HG03442 (cell line): Measurements from ENCODE around the gene NPLOC4.
"Not testable (repeated sequence)": the region's sequence is repeated elsewhere in the genome, so short reads cannot be mapped to it uniquely, and the experiment has no call there.

Source experiments
- ATAC-seq: cut with Tn5 transposase; IDR thresholded peaks from one replicate; pipeline ENCODE4 v1.9.1; 2021; ENCODE audit warnings: mild to moderate bottlenecking, moderate library complexity; ENCODE audit not compliant: unreplicated experiment

The NPLOC4 gene

DNA sequence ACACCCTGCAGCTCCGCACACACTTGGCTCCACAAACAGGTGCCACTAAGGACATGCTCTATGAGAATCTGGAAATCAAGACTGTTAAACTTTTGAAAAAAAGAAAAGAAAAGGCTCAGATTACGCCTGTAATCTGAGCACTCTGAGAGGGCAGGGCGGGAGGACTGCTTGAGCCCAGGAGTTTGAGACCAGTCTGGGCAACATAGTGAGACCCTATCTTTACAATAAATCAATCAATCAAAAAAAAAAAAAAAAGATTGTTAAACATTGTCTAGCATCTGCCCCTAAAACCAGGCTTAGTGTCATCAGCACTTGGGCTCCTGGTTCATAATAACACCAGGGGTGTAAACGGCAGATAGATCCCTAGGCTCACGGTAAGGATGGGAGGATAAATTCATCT, 47.3 kb downstream of the NPLOC4 start:
- ATAC-seq, result no peak

DNA sequence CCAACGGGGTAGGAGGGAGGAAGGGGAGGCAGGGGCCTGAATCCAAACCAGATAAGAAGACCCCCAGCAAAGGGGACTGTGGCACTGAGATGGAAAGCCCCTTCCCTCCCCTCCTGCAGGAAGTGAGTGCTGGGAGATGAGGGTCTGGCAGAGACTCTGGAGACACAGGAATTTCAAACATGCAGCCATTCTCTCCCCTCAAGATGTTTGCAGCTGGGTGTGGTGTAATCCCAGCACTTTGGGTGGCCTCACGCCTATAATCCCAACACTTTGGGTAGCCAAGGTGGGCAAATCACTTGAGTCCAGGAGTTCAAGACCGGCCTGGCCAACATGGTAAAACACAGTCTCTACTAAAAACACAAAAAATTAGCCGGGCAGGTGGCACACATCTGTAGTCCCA, 50.8 kb downstream of the NPLOC4 start:
- ATAC-seq, result no peak

DNA sequence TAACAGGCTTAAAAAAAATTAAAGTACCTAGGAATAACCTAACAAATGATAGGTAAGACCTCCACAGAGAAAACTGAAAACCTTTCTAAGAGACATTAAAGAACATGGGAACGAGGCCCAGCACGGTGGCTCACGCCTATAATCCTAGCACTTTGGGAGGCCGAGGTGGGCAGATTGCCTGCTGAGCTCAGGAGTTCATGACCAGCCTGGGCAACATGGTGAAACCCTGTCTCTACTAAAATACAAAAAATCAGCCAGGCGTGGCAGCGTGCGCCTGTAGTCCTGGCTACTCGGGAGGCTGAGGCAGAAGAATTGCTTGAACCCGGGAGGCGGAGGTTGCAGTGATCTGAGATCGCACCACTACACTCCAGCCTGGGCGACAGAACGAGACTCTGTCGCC, 52.1 kb downstream of the NPLOC4 start:
- ATAC-seq, result not testable (repeated sequence)

DNA sequence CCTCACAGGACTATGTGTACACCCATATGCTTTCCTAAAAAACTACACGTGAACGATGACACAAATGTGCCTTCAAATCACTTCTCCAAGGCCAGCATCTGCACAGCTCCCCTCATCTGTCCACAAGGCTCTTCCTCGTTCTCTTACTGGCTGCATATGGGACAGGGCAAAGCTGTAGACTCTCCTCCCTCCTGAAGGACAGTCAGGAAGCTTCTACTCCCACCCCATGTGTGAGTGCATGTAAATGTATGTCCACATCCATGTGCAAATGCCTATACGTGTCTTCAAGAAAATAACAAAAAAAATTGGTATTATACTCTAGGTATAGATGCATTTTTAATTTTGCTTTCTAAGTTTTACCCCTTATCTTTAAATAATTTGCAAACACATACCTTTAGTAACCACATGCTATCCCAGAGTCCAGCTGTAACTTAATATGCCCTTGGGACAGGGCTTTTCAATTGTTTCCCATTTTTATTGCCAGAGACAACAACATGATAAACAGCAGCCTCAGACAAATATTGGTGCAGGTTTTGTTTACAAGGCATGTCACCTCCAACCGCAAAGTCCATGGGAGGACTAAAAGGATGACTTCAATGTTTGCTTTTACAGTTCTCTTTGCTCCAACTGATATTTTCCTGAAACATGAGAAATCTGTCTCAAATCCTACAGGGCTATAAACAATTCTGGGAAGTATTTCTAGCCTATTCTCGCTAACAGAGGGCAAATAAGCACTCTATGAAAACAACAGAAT, 53.1 kb downstream of the NPLOC4 start:
- ATAC-seq, result no peak

DNA sequence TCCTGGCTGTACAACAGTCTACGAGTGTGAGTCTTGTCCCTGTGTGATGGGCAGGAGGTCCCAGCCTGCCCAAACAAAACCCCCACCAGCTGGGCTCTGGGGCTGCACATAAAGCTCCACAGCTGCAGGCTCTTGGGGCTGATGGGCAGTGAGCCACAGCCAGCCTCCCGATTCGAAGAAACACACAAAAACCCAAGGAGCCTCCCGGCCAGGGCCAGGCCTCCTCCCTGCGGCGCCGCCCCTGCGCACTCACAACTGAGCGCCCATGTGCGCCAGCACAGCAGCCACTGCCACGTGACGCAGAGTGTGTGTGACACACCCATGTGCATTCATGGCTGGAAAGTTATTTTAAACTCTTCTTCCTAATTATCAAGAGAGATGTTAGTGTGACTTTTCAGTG, 54.2 kb downstream of the NPLOC4 start:
- ATAC-seq, result no peak

DNA sequence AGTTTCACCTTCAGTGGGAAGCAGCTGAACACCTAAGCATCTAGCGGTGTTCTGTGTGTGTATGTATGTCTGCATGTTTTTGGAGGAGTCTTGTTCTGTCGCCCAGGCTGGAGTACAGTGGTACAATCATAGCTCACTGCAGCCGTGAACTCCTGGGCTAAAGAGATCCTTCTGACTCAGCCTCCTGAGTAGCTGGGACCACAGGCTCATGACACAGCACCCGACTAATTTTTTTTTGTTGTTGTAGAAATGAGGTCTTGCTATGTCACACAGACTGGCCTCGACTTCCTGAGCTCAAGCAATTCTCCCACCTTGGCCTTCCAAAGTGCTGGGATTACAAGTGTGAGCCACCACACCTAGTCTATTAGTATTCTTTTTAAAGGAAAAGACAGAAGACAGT, 54.6 kb downstream of the NPLOC4 start:
- ATAC-seq, result no peak

DNA sequence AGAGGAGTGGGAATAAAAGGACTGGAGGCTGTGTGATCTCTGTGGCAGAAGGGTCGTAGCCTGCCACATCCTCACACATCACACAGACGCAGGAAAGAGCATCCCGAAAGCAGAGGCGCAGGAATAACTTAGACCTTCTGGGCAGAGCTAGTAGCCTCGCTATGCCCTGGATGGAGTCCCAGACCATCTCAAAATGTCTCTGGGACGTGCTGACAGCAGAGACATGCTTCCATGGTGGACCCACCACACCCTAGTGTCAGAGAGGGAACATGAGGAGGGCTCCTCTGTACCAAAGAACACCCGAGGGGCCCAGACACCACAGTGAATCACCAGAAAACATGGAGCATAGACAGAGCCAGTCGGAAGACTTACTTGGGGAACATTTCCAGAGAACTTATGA, 55.2 kb downstream of the NPLOC4 start:
- ATAC-seq, result no peak

DNA sequence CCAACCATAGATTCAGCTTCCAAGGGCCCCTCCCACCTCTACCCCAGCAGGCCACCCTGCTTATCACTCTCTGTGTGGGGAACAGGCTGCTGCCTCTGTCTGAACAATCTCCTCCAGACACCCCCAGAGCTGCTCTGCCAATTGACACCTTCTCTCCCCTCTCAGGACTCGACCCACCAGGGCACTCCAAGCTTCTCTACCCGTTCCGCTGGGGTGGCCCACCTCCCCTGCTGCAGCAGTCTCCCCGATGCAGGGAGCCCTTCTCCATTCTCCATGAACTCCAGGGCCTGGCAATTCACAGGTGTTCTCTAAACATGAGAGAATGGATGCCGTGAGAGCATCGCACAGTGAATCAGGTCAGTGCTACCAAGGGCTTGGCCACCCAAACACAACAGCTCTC, 56.4 kb downstream of the NPLOC4 start:
- no peak for ATAC-seq

DNA sequence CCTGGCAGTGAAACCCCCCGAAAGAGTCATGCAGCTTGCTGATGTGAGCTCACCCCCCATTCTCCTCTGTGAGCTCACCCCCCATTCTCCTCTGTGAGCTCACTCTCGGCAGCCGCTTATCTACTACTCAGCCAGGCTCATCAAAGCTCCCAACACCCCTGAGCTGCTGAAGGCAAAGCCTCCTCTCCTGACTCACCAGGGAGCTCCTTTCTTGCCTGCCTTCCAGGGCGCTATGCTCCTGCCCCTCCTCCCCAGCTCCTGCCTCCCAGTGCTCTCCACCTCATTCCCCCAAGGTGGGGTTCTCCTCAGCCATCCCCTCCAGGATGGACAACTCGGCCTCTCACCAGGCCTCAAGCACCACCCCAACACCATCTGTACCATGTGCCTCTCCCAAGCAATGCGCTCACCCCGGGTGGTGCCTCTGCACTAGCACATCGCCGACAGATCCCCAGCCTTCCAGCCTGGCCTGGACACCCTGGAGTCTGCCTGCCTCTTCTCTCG, 57.0 kb downstream of the NPLOC4 start:
- ATAC-seq, result no peak

DNA sequence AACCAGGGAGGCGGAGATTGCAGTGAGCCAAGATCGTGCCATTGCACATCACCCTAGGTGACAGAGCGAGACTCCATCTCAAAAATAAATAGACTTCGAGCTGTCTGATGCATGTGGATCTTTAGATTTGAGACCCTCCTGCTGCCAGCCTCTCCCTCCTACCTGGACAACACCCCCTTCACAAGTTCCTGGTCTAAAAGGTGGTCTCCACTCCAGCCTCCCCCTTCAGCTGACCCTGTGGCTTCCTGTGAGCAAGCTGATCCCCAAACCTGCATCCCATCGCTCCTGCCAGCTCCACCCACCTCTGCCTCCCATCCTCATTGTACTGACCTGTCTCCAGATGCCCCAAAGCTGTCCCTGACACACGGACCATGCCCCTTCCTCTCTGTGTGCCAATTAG, 57.6 kb downstream of the NPLOC4 start:
- ATAC-seq, result no peak

DNA sequence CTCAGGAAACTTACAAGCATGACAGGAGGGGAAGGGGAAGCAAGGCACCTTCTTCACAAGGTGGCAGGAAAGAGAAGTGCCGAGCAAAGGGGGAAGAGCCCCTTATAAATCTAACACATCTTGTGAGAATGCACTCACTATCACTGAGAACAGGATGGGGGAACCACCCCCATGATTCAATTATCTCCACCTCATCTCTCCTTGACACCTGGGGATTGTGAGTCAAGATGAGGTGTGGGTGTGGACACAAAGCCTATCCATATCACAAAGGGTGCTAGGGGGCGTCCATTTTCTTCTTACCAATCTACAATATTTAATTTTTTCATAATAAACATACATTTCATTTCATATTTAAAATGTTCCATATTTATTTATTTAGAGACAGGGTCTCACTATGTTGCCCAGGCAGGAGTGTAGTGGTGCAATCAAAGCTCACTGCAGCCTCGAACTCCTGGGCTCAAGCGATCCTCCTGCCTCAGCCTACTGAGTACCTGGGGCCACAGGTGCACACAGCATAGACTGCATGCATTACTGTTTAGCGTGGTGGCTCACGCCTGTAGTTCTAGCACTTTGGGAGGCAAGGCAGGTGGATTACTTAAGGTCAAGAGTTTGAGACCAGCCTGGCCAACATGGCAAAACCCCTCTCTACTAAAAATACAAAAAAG, 58.2 kb downstream of the NPLOC4 start:
- no peak for ATAC-seq

DNA sequence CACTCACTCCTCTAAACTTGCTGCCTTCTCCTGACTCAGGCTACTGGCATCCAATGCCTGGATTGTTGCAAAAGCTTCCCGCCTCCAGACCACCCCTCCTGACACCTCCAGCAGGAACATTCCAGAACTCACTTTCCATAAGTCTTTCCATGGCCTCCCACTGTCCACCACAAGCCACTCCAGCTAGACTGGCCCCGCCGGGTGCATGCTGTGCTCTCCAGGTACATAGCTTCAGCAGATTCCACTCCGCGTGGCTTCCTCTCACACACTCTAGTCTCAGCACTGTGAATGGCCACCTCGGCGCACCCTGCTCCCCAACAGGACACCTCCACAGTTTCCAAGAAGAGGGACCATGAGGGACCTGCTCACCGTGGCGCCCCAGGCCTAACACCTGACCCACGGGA, 58.9 kb downstream of the NPLOC4 start:
- ATAC-seq, result no peak

DNA sequence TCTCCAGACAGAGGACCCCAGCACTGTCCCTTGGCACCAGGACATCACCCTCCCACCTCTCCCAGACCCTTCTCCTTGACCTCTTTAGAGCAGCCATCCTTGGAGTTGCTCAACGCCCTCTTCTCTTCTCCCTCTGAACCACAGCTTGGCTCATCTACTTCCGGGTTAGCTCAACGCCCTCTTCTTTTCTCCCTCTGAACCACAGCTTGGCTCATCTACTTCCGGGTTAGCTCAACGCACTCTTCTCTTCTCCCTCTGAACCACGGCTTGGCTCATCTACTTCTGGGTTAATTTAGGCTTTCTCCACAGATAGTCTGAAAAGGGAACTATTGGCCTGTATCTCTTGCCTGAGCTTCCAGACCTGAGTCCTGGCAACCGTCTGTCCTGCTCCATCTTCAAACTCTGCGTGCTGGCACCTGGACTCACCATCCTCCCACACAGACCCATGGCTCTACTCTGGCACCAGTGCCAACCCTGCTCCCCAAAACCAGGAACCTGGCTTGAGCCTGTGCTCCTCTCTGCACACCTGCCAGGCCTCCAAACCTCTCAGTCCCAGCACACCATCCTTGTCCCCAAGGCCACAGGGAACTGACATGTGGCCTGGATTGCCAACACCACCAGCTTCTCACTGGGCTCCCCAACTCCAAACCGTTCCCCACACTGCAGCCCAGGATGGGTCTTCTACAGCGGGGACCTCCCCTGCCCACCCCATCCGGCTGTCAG, 59.5 kb downstream of the NPLOC4 start:
- no peak for ATAC-seq

DNA sequence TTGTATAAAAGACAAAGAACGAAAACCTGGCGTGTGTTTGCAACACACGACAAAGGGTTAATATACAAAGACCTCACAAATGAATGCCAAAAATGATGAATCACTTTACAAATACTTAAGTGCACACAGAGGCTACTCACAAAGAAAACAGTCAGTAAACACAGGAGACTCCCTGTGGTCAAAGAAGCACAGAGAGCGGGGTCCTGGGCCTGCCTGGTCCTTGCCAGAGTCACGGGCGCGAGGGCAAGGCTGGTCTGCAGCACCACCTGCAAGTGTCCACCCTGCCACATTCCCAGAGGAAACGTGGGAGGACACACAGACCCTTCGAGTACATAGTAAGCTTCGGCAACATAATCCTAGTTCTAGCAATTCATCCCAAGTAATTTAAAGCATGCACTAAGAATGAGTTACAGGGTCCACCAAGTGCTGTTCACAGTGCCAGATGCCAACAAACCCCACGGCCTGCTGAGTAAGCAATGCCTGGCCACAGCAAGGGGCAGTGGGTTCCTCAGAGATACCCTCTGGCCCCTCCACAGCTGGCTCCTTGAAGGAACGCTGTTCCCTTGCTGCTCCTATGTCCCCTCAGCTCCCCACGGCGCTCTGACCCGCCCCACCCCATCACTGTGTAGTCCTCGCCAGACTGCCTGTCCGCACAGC, 60.2 kb downstream of the NPLOC4 start:
- ATAC-seq, result no peak

DNA sequence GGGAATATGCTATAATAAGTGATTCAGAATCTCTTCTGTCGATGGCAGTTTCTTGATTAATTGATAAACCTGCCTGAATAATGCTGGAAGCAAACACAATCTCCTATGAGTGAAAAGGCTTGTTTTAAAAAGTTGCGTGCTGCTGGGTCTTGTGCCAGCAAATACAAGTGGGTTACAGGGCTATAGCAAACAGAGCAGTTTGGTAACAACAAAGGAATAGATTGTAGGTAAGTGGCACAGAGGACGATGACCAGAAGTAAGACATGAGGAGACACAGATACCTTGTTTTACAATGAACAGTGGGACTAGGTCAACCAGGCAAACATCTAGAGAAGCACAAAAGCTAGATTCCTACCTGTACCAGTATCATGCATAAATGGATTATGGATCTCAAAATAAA, 61.1 kb downstream of the NPLOC4 start:
- ATAC-seq, result no peak

DNA sequence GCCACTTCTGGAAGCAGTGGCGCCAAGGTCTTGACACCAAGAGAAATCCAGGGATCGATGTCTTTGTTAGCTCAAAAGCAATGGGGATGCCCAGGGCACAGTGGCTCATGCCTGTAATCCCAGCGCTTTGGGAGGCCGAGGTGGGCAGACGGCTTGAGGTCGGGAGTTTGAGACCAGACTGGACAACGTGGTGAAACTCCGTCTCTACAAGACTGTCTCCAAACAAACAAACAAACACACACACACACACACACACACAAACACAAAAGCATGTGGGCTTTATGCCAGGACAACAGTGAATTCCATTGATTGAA, 62.3 kb downstream of the NPLOC4 start:
- no peak for ATAC-seq

DNA sequence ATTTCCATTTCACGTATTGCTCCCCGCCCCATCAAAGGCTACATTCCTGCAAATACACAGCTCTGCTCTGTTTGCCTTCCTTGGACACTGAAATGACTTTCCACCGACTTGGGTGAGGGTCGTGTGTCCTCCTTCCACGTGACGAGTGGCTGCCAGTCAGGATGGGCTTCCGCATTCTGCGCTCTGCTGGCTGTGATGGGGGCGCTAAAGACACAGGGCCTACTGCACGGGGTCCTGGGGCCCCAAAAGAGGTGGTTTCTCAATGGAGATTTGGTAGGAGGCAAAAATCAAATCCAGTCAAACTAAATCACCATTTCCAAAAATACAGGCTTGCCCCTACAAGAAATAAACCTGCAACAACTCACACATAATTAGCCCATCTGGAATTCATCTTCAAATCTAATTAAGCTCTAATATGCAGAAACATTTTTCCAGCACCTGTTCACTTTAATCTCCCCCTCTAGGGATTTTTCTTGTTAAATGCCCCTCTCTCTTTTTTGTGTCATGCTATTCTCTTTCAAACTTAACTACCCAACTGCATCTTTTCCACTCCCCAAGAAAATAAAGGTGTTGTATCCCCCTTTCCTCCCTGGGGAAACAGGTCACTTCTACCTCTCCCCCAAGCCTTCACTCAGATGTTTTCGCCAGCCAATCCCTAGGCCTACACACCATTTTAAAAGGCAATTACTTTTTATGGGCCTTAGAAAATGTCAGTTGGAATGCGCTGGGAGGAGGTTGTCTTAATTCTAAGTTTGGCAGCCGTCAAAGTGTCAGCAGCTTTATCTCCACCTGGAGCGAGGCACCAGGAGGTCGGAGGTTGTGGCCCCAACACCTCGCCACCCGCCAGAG, 62.9 kb downstream of the NPLOC4 start:
- no peak for ATAC-seq

DNA sequence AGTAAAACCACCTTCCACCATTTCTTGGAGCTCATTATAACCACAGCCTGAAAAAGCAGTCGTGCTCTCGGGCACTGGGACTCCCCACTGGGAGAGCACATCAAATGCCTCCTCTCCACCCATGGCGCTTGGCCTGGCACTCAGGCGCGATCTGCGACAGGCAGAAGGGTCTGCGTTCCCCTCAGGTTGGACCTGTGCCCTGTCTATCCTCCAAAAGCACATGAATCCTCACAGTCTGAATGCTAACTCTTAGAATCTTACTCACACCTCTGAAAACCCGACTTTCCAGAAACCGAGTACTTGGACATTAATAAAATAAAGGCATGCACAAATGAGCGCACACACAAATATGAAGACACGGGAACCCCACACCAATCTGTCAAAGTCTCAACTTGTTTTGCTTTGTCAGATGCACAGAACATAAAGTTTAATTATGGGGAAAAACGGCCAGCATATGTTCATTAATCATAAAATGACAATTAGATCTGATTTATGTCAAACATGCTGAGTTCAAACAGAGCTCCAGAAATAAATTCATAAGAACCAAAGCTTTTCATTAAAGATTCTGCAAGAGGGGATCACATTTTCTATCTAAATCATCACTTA, 64.2 kb downstream of the NPLOC4 start:
- ATAC-seq, result no peak

DNA sequence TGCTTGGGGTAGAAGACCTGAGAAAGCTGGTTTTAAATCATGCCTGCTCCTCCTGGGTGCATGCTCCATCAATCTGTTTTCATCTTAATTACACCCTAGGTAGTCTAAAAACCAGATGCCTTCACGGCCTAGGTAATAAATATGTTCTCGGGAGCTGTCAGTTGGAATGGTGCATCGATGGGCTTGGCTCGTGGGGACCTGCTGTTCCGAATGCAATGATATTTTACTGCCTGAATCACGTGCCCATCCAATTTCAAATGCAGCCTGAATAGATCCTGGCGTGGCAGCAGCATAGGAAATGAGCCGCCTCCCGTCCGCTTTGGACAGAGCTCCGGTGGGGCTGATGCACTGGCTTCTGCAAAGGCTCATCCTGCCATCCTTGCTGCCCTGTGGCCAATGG, 65.9 kb downstream of the NPLOC4 start:
- ATAC-seq, result no peak

DNA sequence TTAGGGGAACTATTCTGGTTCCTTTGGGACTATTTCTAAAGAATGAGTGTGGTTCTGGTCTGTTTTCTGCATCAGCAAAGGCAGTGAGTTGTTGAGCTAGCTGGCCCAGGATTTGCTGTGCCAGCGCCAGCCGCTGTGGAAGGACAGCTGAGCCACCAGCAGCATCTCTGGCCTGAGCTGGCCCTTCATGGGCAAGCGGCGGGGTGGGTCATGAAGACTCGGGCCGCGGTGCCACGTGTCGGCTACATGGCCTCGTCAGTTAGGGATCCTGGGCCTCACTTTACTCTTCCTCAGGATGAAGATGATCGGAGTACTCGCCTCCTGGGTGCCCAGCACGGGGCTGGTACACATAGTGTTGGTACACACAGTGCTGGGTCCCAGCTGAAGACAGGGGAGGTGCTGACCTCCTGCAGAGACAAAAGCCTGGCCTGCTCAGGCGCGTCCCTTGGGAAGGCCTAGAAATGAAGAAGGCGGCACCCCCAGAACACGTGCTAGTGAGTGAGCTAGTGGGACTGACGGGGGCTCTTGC, 66.9 kb downstream of the NPLOC4 start:
- ATAC-seq, result no peak
